HepG2 (cell line): ENCODE results near the gene IL32. TPM values are rescaled to one million over a fixed set of nuclear protein-coding genes. Genes with fewer than 3 reads are reported as not detected.

Experiments used
- ATF5 ChIP-seq: sonication (generic); formaldehyde crosslinking; IDR thresholded peaks from 2 replicates; pipeline ENCODE4 v1.4.0; 2020; ENCODE audit warnings: mild to moderate bottlenecking, low read depth, missing genetic modification reagents
- BORCS8-MEF2B ChIP-seq: sonication (generic); formaldehyde crosslinking; IDR thresholded peaks from 2 replicates; pipeline ENCODE4 v1.8.0; 2022; ENCODE audit warnings: mild to moderate bottlenecking, missing genetic modification reagents
- CENPT ChIP-seq: sonication (generic); formaldehyde crosslinking; IDR thresholded peaks from 2 replicates; pipeline ENCODE4 v1.8.0; 2022; ENCODE audit warnings: low read depth, mild to moderate bottlenecking, moderate library complexity, missing genetic modification reagents
- FOSL2 ChIP-seq: sonication (generic); formaldehyde crosslinking; IDR thresholded peaks from 2 replicates; pipeline ENCODE4 v1.4.0; 2020; ENCODE audit warnings: missing genetic modification reagents
- FOXK1 ChIP-seq: sonication (generic); formaldehyde crosslinking; IDR thresholded peaks from 2 replicates; pipeline ENCODE4 v1.4.0; 2020; ENCODE audit warnings: low read depth, missing genetic modification reagents, borderline replicate concordance
- GATA4 ChIP-seq: sonication (generic); IDR thresholded peaks from 2 replicates; pipeline ENCODE4 v1.6.1; 2016; ENCODE audit warnings: antibody characterized with exemption, low read depth, borderline replicate concordance
- MXD4 ChIP-seq: IDR thresholded peaks from 2 replicates; pipeline ENCODE4 v1.6.1; 2016; ENCODE audit warnings: mild to moderate bottlenecking, missing biosample characterization, missing genetic modification reagents
- NCOA1 ChIP-seq: sonication (generic); formaldehyde crosslinking; IDR thresholded peaks from 2 replicates; pipeline ENCODE4 v1.9.0; 2021; ENCODE audit warnings: missing genetic modification reagents
- PHF21A ChIP-seq: sonication (generic); formaldehyde crosslinking; IDR thresholded peaks from 2 replicates; pipeline ENCODE4 v1.5.0; 2020; ENCODE audit warnings: mild to moderate bottlenecking, missing genetic modification reagents
- PHF8 ChIP-seq: sonication (generic); formaldehyde crosslinking; IDR thresholded peaks from 2 replicates; pipeline ENCODE4 v1.5.0; 2020; ENCODE audit warnings: missing genetic modification reagents
- RAD21 ChIP-seq: fragments of 450-650 bp; formaldehyde crosslinking; IDR thresholded peaks from 2 replicates; pipeline ENCODE4 v1.5.0; 2020; ENCODE audit warnings: mild to moderate bottlenecking
- SIX1 ChIP-seq: sonication (generic); formaldehyde crosslinking; IDR thresholded peaks from 2 replicates; pipeline ENCODE4 v1.4.0; 2020; ENCODE audit warnings: missing genetic modification reagents, borderline replicate concordance
- SP1 ChIP-seq, 2 experiments: fragments of 450-650 bp in 1 of 2; sonication (generic) in 1 of 2; formaldehyde crosslinking in 1 of 2; IDR thresholded peaks; 2 replicates each; pipeline versions ENCODE4 v1.4.0 to v1.6.1; 2016 to 2020; ENCODE audit warnings: missing genetic modification reagents in 1 of 2
- THAP11 ChIP-seq: IDR thresholded peaks from 2 replicates; pipeline ENCODE4 v1.6.1; 2016; ENCODE audit warnings: missing biosample characterization, missing genetic modification reagents
- ZBTB33 ChIP-seq: sonication (generic); formaldehyde crosslinking; IDR thresholded peaks from 2 replicates; pipeline ENCODE4 v1.4.0; 2020; ENCODE audit warnings: missing genetic modification reagents
- ZBTB44 ChIP-seq: sonication (generic); formaldehyde crosslinking; IDR thresholded peaks from 2 replicates; pipeline ENCODE4 v1.4.0; 2020; ENCODE audit warnings: missing genetic modification reagents
- ZNF18 ChIP-seq: sonication (generic); formaldehyde crosslinking; IDR thresholded peaks from 2 replicates; pipeline ENCODE4 v1.8.0; 2022; ENCODE audit warnings: mild to moderate bottlenecking, missing genetic modification reagents; ENCODE audit not compliant: insufficient replicate concordance
- ZNF331 ChIP-seq: sonication (generic); formaldehyde crosslinking; IDR thresholded peaks from 2 replicates; pipeline ENCODE4 v1.4.0; 2020; ENCODE audit warnings: missing genetic modification reagents
- ZNF431 ChIP-seq: sonication (generic); formaldehyde crosslinking; IDR thresholded peaks from 2 replicates; pipeline ENCODE4 v1.9.0; 2022; ENCODE audit warnings: missing genetic modification reagents, low read depth, mild to moderate bottlenecking, borderline replicate concordance
- ZNF562 ChIP-seq: sonication (generic); formaldehyde crosslinking; IDR thresholded peaks from 2 replicates; pipeline ENCODE4 v1.8.0; 2022; ENCODE audit warnings: missing genetic modification reagents, borderline replicate concordance
- ZNF749 ChIP-seq: sonication (generic); formaldehyde crosslinking; IDR thresholded peaks from 2 replicates; pipeline ENCODE4 v1.8.0; 2022; ENCODE audit warnings: mild to moderate bottlenecking, missing genetic modification reagents, moderate library complexity, borderline replicate concordance
- polyA plus RNA-seq, 8 experiments: library from polyadenylated mRNA; depleted of rRNA in 3 of 8; stranded (reverse) in 7 of 8; unstranded in 1 of 8; fragments of >200 nt; fragmentation: Illumina TruSeq in 4 of 8; extraction: Trizol in 4 of 8; gene quantifications; 2 replicates each; pipeline versions ENCODE4 v1.2.1 to v1.2.3, GENCODE V29; 2011 to 2016; ENCODE audit warnings: low read depth in 4 of 8, missing spikeins in 1 of 8, mixed read lengths in 1 of 8; ENCODE audit not compliant: insufficient read depth in 1 of 8
- total RNA-seq, 5 experiments: library from RNA; depleted of rRNA; stranded (reverse); fragments of >200 nt; fragmentation: Illumina TruSeq; extraction: Trizol; gene quantifications; 2 replicates each; pipeline ENCODE4 v1.2.3, GENCODE V29; 2016; ENCODE audit warnings: low read depth in 1 of 5
- TF ChIP-seq, protein P1 (sequence below): IDR thresholded peaks from 2 replicates; pipeline ENCODE4 v1.6.1; 2016; ENCODE audit warnings: low read depth

Gene IL32
- total and polyA plus RNA-seq, 2 of the 13 experiments (the other 11 are each of a cell fraction or from before 2014, with no cell fraction given) = 115 to 165 TPM

DNA sequence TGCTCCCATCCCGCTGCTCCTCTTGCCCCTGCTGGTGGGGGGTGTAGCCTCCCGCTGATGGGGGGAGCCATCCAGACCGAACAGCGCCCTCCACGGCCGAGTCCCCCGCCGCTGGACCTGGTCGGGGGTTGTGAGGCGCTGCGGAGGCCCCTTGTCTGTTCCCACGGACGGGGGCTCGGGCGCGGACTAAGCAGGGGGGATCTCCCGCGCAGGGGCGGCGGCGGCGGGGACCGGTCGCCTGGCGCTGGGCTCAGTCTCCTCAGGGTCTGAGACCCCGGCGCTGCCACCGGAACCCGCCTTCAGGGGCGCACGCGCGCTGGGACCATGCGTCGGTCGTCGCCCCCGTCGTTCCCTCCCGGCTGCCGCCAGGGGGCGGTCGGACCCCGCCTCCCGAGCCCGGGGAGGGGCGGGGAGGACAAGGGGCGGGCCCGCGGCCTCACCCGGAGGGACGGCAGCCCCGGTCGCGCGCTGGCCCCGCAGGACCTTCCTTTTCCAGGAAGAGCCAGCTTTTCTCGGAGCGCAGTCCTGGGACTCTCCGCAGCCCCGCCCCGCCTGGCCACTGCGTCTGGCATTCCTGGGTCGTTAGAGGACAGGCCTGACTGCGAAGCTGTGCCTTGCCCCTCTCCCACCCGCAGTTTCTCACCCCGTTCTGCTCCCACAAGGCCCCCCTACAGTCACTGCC lies 6.3 kb upstream of the IL32 start (continued):
- TF ChIP-seq ZNF18 (CRISPR knock-in tag) = peak; percentile 68
- TF ChIP-seq ZBTB33 (CRISPR knock-in tag) = no peak
- peak; percentile 43; the same call in 1 of the 2 replicates for TF ChIP-seq GATA4
- no peak for TF ChIP-seq BORCS8-MEF2B (CRISPR knock-in tag)
- TF ChIP-seq PHF21A (CRISPR knock-in tag) = peak; percentile 77
- peak; percentile 77; the same call in 1 of the 2 replicates for TF ChIP-seq NCOA1 (CRISPR knock-in tag)
- TF ChIP-seq, protein P1, sequence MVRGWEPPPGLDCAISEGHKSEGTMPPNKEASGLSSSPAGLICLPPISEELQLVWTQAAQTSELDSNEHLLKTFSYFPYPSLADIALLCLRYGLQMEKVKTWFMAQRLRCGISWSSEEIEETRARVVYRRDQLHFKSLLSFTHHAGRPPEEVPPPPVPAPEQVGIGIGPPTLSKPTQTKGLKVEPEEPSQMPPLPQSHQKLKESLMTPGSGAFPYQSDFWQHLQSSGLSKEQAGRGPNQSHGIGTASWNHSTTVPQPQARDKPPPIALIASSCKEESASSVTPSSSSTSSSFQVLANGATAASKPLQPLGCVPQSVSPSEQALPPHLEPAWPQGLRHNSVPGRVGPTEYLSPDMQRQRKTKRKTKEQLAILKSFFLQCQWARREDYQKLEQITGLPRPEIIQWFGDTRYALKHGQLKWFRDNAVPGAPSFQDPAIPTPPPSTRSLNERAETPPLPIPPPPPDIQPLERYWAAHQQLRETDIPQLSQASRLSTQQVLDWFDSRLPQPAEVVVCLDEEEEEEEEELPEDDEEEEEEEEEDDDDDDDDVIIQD (CRISPR knock-in tag) = no peak
- TF ChIP-seq ZBTB44 (CRISPR knock-in tag) = no peak
- TF ChIP-seq ZNF331 (CRISPR knock-in tag) = peak; percentile 59
- peak; percentile 66 for TF ChIP-seq PHF8 (CRISPR knock-in tag)
- TF ChIP-seq ZNF749 (CRISPR knock-in tag) = peak; percentile 71; the same call in 1 of the 2 replicates
- no peak for TF ChIP-seq FOSL2 (CRISPR knock-in tag)
- TF ChIP-seq ZNF562 (CRISPR knock-in tag) = no peak
- peak; percentile 89 for TF ChIP-seq ATF5 (CRISPR knock-in tag)
- no peak for TF ChIP-seq FOXK1 (CRISPR knock-in tag)
- TF ChIP-seq THAP11 = peak; percentile 62
- TF ChIP-seq SP1 (IDR thresholded peaks at IDR 0.05) = no peak
- peak; percentile 79 for TF ChIP-seq SP1 (CRISPR knock-in tag; IDR thresholded peaks at IDR 0.05)
- TF ChIP-seq MXD4 = peak; percentile 67; the same call in 1 of the 2 replicates
- peak; percentile 98 for TF ChIP-seq RAD21
- TF ChIP-seq SIX1 (CRISPR knock-in tag) = no peak
- 0 out of 2 replicates have a peak, but pooled peaks have one; percentile 79 for TF ChIP-seq ZNF431 (CRISPR knock-in tag)
- 0 out of 2 replicates have a peak, but pooled peaks have one; percentile 66 for TF ChIP-seq CENPT (CRISPR knock-in tag)
